ENCODE measurements around the gene INAFM2. TPM values are rescaled to one million over a fixed set of nuclear protein-coding genes. Genes with fewer than 3 reads are reported as not detected.

Gene INAFM2
- total and polyA plus RNA-seq, 2 experiments from 2014 or later: 13.7 to 19.5 TPM

GRCh38 chr15:40331637-40332036, 8.1 kb downstream of the INAFM2 start:
- no peak for DNase-seq (ENCODE audit: low spot score)
- Histone ChIP-seq H3K79me2 (peaks cover 2% of the 10 kb centered on the region), H3K9me3 (ENCODE audit: low read depth) (no peaks in the 10 kb centered on the region), H3K4me2 (no peak overlapping the region), H3K4me1 (ENCODE audit: insufficient read depth) (peaks cover 45% of the 10 kb centered on the region), H3K4me3 (no peak overlapping the region), H3K27me3 (no peaks in the 10 kb centered on the region), H3K36me3 (replicated peaks; ENCODE audit: insufficient read depth, low read depth) (no peaks in the 10 kb centered on the region), H3K9me2 (replicated peaks; ENCODE audit: insufficient read depth) (no peaks in the 10 kb centered on the region), H4K20me1 (ENCODE audit: insufficient read depth, poor library complexity, severe bottlenecking) (no peaks in the 10 kb centered on the region), H3K27ac (no peak overlapping the region), H2AFZ (no peak overlapping the region)
- TF ChIP-seq CTCF (IDR thresholded peaks at IDR 0.05; ENCODE audit: poor library complexity) (no peak), EZH2 (IDR thresholded peaks at IDR 0.05; ENCODE audit: borderline replicate concordance) (no peak), EZH2phosphoT487 (IDR thresholded peaks at IDR 0.05; ENCODE audit: low read depth, severe bottlenecking, unreplicated experiment) (no peak)
- WGBS (ENCODE audit: low lambda C conversion rate, missing lambda C conversion rate): 93% methylated on average over 7 of the region's 7 CpGs

GRCh38 chr15:40332113-40332781, 8.8 kb downstream of the INAFM2 start:
- H3K9me3 ChIP-seq (ENCODE audit: low read depth): no peaks in the 10 kb centered on the region
- no peaks in the 10 kb centered on the region for H3K36me3 ChIP-seq (replicated peaks; ENCODE audit: insufficient read depth, low read depth)
- no peaks in the 10 kb centered on the region for H3K79me2 ChIP-seq
- no peak overlapping the region for H3K27ac ChIP-seq
- WGBS (ENCODE audit: low lambda C conversion rate, missing lambda C conversion rate): 91% methylated on average over 7 of the region's 8 CpGs
- no peaks in the 10 kb centered on the region for H3K27me3 ChIP-seq
- no peaks in the 10 kb centered on the region for H4K20me1 ChIP-seq (ENCODE audit: insufficient read depth, poor library complexity, severe bottlenecking)
- H2AFZ ChIP-seq: no peak overlapping the region
- H3K4me2 ChIP-seq: no peak overlapping the region
- H3K4me1 ChIP-seq (ENCODE audit: insufficient read depth): peaks cover 43% of the 10 kb centered on the region
- TF ChIP-seq CTCF (IDR thresholded peaks at IDR 0.05; ENCODE audit: poor library complexity) (no peak), EZH2phosphoT487 (IDR thresholded peaks at IDR 0.05; ENCODE audit: low read depth, severe bottlenecking, unreplicated experiment) (no peak), EZH2 (IDR thresholded peaks at IDR 0.05; ENCODE audit: borderline replicate concordance) (no peak)
- no peak overlapping the region for H3K4me3 ChIP-seq
- DNase-seq (ENCODE audit: low spot score): no peak
- no peaks in the 10 kb centered on the region for H3K9me2 ChIP-seq (replicated peaks; ENCODE audit: insufficient read depth)

- no peaks in the 10 kb centered on the region for H3K9me3 ChIP-seq (ENCODE audit: low read depth)
- H3K9me2 ChIP-seq (replicated peaks; ENCODE audit: insufficient read depth): no peaks in the 10 kb centered on the region
- H2AFZ ChIP-seq: no peak overlapping the region
- peaks cover 33% of the 10 kb centered on the region for H3K4me1 ChIP-seq (ENCODE audit: insufficient read depth)
- H3K79me2 ChIP-seq: no peaks in the 10 kb centered on the region
- no peaks in the 10 kb centered on the region for H4K20me1 ChIP-seq (ENCODE audit: insufficient read depth, poor library complexity, severe bottlenecking)
- no peak overlapping the region for H3K4me3 ChIP-seq
- TF ChIP-seq EZH2 (IDR thresholded peaks at IDR 0.05; ENCODE audit: borderline replicate concordance) (no peak), CTCF (IDR thresholded peaks at IDR 0.05; ENCODE audit: poor library complexity) (no peak), EZH2phosphoT487 (IDR thresholded peaks at IDR 0.05; ENCODE audit: low read depth, severe bottlenecking, unreplicated experiment) (no peak)
- H3K27me3 ChIP-seq: no peaks in the 10 kb centered on the region
- 38% methylated on average over 12 of the region's 12 CpGs for WGBS (ENCODE audit: low lambda C conversion rate, missing lambda C conversion rate)
- peak overlapping the region; percentile 49 for H3K4me2 ChIP-seq
- H3K36me3 ChIP-seq (replicated peaks; ENCODE audit: insufficient read depth, low read depth): no peaks in the 10 kb centered on the region
- peak overlapping the region; percentile 85 for H3K27ac ChIP-seq
- DNase-seq (ENCODE audit: low spot score): peak; percentile 75
Measured at GRCh38 chr15:40333922-40334492, 10.5 kb downstream of the INAFM2 start.

All from hepatocyte (in vitro differentiated cells).